Measurements from ENCODE around the gene SOS2.

DNA sequence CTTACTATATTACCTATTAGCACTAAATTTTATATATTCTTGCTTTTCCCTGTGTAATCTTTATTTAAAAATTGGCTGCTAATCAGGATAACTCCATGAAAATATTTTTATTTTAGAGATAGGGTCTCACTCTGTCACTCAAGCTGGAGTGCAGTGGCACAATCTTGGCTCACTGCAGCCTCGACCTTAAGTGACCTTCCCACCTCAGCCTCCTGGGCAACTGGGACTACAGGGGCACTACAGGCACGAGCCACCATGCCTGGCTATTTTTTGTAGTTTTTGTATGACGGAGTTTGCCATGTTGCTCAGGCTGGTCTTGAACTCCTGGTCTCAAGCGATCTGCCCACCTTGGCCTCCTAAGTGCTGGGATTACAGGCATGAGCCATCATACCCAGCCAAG, 82.6 kb downstream of the SOS2 start:
- no peak for TF ChIP-seq POLR2AphosphoS5 (IDR thresholded peaks at IDR 0.05; ENCODE audit: low read depth, low read length)
- TF ChIP-seq SPI1 (IDR thresholded peaks at IDR 0.05; ENCODE audit: low read depth, low read length): no peak
- no peak for TF ChIP-seq POLR2A (IDR thresholded peaks at IDR 0.05; ENCODE audit: low read depth, low read length)
- no peak for TF ChIP-seq TAF1 (IDR thresholded peaks at IDR 0.05; ENCODE audit: low read depth, low read length)

All from GM12891 (cell line).